Measurements from ENCODE around the gene FSIP1. TPM values are rescaled to one million over a fixed set of nuclear protein-coding genes. Genes with fewer than 3 reads are reported as not detected.

FSIP1 gene
- total RNA-seq, 1 donor from 2014 or later, result 1.6 TPM

- H3K4me3 Mint-ChIP-seq (ENCODE audit: low read depth), result no peak overlapping the region
- TF ChIP-seq, protein P1, sequence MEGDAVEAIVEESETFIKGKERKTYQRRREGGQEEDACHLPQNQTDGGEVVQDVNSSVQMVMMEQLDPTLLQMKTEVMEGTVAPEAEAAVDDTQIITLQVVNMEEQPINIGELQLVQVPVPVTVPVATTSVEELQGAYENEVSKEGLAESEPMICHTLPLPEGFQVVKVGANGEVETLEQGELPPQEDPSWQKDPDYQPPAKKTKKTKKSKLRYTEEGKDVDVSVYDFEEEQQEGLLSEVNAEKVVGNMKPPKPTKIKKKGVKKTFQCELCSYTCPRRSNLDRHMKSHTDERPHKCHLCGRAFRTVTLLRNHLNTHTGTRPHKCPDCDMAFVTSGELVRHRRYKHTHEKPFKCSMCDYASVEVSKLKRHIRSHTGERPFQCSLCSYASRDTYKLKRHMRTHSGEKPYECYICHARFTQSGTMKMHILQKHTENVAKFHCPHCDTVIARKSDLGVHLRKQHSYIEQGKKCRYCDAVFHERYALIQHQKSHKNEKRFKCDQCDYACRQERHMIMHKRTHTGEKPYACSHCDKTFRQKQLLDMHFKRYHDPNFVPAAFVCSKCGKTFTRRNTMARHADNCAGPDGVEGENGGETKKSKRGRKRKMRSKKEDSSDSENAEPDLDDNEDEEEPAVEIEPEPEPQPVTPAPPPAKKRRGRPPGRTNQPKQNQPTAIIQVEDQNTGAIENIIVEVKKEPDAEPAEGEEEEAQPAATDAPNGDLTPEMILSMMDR (IDR thresholded peaks at IDR 0.05; ENCODE audit: unreplicated experiment), result no peak
- H3K4me1 Mint-ChIP-seq (ENCODE audit: low read depth), result no peaks in the 10 kb centered on the region
- no peaks in the 10 kb centered on the region for H3K9me3 Mint-ChIP-seq (ENCODE audit: low read depth)
- no peaks in the 10 kb centered on the region for H3K36me3 Mint-ChIP-seq (ENCODE audit: insufficient read depth)
- no peaks in the 10 kb centered on the region for H3K27me3 Mint-ChIP-seq
- H3K27ac Mint-ChIP-seq, result no peak overlapping the region
- no peak for DNase-seq (ENCODE audit: low spot score, unreplicated experiment)
Observed at GRCh38 chr15:39737196-39737550, 45.5 kb downstream of the FSIP1 start.

GRCh38 chr15:39736412-39737195 lies 46.0 kb downstream of the FSIP1 start:
- no peaks in the 10 kb centered on the region for H3K9me3 Mint-ChIP-seq (ENCODE audit: low read depth)
- H3K36me3 Mint-ChIP-seq (ENCODE audit: insufficient read depth), result no peaks in the 10 kb centered on the region
- no peak for DNase-seq (ENCODE audit: low spot score, unreplicated experiment)
- TF ChIP-seq, protein P1 (IDR thresholded peaks at IDR 0.05; ENCODE audit: unreplicated experiment), result no peak
- no peak overlapping the region for H3K27ac Mint-ChIP-seq
- no peaks in the 10 kb centered on the region for H3K27me3 Mint-ChIP-seq
- H3K4me1 Mint-ChIP-seq (ENCODE audit: low read depth), result no peaks in the 10 kb centered on the region
- H3K4me3 Mint-ChIP-seq (ENCODE audit: low read depth), result no peak overlapping the region

DNA sequence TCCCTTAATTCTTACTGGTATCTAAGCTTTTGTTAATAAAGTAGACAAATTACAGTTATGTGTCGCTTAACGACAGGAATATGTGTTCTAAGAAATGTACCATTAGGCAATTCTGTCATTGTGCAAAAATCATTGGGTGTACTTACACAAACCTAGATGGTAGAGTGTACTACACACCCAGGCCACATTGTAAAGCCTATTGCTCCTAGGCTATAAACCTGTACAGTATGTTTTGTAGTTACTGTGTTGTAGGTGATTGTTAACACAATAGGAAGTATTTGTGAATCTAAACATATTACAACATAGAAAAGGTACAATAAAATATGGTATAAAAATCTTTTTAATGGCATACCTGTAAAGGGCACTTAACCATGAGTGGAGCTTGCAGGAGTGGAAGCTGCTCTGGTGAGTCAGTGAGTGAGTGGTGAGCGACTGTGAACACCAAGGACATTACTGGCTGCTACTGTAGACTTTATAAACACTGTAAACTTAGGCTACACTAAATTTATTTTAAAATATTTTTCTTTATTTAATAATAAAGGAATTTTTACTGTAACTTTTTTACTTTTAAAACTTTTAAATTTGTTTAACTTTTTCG lies 47.4 kb downstream of the FSIP1 start:
- TF ChIP-seq, protein P1 (IDR thresholded peaks at IDR 0.05; ENCODE audit: unreplicated experiment), result no peak
- Mint-ChIP-seq H3K4me1 (ENCODE audit: low read depth) (peaks cover 5% of the 10 kb centered on the region), H3K36me3 (ENCODE audit: insufficient read depth) (no peaks in the 10 kb centered on the region), H3K27ac (no peak overlapping the region), H3K27me3 (no peaks in the 10 kb centered on the region), H3K9me3 (ENCODE audit: low read depth) (no peaks in the 10 kb centered on the region), H3K4me3 (ENCODE audit: low read depth) (no peak overlapping the region)
- no peak for DNase-seq (ENCODE audit: low spot score, unreplicated experiment)

- Mint-ChIP-seq H3K27ac (no peak overlapping the region), H3K4me3 (ENCODE audit: low read depth) (no peak overlapping the region), H3K27me3 (no peaks in the 10 kb centered on the region), H3K4me1 (ENCODE audit: low read depth) (peaks cover 7% of the 10 kb centered on the region), H3K9me3 (ENCODE audit: low read depth) (peaks cover 8% of the 10 kb centered on the region), H3K36me3 (ENCODE audit: insufficient read depth) (no peaks in the 10 kb centered on the region)
- TF ChIP-seq, protein P1 (IDR thresholded peaks at IDR 0.05; ENCODE audit: unreplicated experiment), result no peak
- DNase-seq (ENCODE audit: low spot score, unreplicated experiment), result no peak
Observed at GRCh38 chr15:39731266-39731665, 51.4 kb downstream of the FSIP1 start.

- DNase-seq (ENCODE audit: low spot score, unreplicated experiment), result no peak
- no peak overlapping the region for H3K27ac Mint-ChIP-seq
- H3K27me3 Mint-ChIP-seq, result no peaks in the 10 kb centered on the region
- H3K9me3 Mint-ChIP-seq (ENCODE audit: low read depth), result peaks cover 8% of the 10 kb centered on the region
- TF ChIP-seq, protein P1 (IDR thresholded peaks at IDR 0.05; ENCODE audit: unreplicated experiment), result no peak
- H3K36me3 Mint-ChIP-seq (ENCODE audit: insufficient read depth), result no peaks in the 10 kb centered on the region
- H3K4me3 Mint-ChIP-seq (ENCODE audit: low read depth), result no peak overlapping the region
- peaks cover 7% of the 10 kb centered on the region for H3K4me1 Mint-ChIP-seq (ENCODE audit: low read depth)
Observed at GRCh38 chr15:39730552-39730951, 52.1 kb downstream of the FSIP1 start.
